GM12891 (cell line): ENCODE results near the gene TOMM22.

Experiments used
- PAX5 ChIP-seq: IDR thresholded peaks from 2 replicates; pipeline ENCODE4 v1.6.1; 2011; ENCODE audit warnings: low read length, moderate library complexity, mild to moderate bottlenecking; ENCODE audit not compliant: insufficient read depth, severe bottlenecking
- POLR2A ChIP-seq: IDR thresholded peaks from 2 replicates; pipeline ENCODE4 v1.6.1; 2011; ENCODE audit warnings: low read depth, low read length, control low read depth
- POLR2AphosphoS5 ChIP-seq: IDR thresholded peaks from 2 replicates; pipeline ENCODE4 v1.6.1; 2011; ENCODE audit warnings: low read depth, low read length, control low read depth
- SPI1 ChIP-seq: IDR thresholded peaks from 2 replicates; pipeline ENCODE4 v1.6.1; 2011; ENCODE audit warnings: low read depth, low read length, control low read depth
- TAF1 ChIP-seq: IDR thresholded peaks from 2 replicates; pipeline ENCODE4 v1.6.1; 2011; ENCODE audit warnings: low read depth, low read length, control low read depth

DNA sequence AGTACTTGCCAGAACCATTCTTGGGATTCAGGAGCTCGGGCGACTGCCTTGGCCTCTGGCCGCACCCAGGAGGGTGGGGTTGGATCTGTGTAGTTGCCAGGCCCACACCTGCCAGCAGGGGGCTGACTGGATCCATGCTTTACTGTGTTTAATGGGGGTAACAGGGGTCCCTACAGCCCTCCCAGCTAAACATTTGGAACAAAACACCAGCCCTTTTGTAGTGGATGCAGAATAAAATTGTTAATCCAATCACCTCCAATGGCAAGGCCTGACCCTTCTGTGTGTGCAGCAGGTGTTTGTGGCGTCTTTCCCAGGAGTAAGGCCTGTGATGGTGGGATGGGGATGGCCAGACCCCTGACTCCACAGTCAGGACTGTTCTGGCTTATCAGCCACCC, 51.6 kb downstream of the TOMM22 start:
- TF ChIP-seq POLR2A (no peak; the same call in 1 of the 2 replicates), POLR2AphosphoS5 (peak; percentile 63), SPI1 (no peak), TAF1 (no peak), PAX5 (no peak)
